ENCODE measurements around the gene DUSP15.
"Not testable (repeated sequence)": the region's sequence is repeated elsewhere in the genome, so short reads cannot be mapped to it uniquely, and the experiment has no call there.

The DUSP15 gene

GRCh38 chr20:31822421-31823330 lies 47.7 kb downstream of the DUSP15 start:
- DNase-seq (ENCODE audit: low read depth, low spot score): no peak

GRCh38 chr20:31821427-31821826 lies 48.9 kb downstream of the DUSP15 start:
- DNase-seq (ENCODE audit: low read depth, low spot score): no peak

- DNase-seq (ENCODE audit: low read depth, low spot score): no peak
Measured at GRCh38 chr20:31820228-31820627, 50.1 kb downstream of the DUSP15 start.

- DNase-seq (ENCODE audit: low read depth, low spot score): no peak
Measured at GRCh38 chr20:31819083-31819784, 51.1 kb downstream of the DUSP15 start, which contains the start of gene MYLK2. Gene MYLK2 (plus strand): TSS chr20:31819356. CDS start chr20:31819581, 225 bp downstream.

GRCh38 chr20:31818376-31818908 lies 51.9 kb downstream of the DUSP15 start:
- DNase-seq (ENCODE audit: low read depth, low spot score): no peak

GRCh38 chr20:31817461-31817860 lies 52.9 kb downstream of the DUSP15 start:
- no peak for DNase-seq (ENCODE audit: low read depth, low spot score)

- no peak for DNase-seq (ENCODE audit: low read depth, low spot score)
Measured at GRCh38 chr20:31816221-31816620, 54.1 kb downstream of the DUSP15 start.

- no peak for DNase-seq (ENCODE audit: low read depth, low spot score)
Measured at GRCh38 chr20:31815408-31816188, 54.7 kb downstream of the DUSP15 start.

- DNase-seq (ENCODE audit: low read depth, low spot score): not testable (repeated sequence)
Measured at GRCh38 chr20:31814142-31814541, 56.2 kb downstream of the DUSP15 start.

GRCh38 chr20:31813611-31814010 lies 56.7 kb downstream of the DUSP15 start:
- DNase-seq (ENCODE audit: low read depth, low spot score): no peak

GRCh38 chr20:31811796-31812728 lies 58.3 kb downstream of the DUSP15 start:
- DNase-seq (ENCODE audit: low read depth, low spot score): peak; percentile 78

- no peak for DNase-seq (ENCODE audit: low read depth, low spot score)
Measured at GRCh38 chr20:31811198-31811597, 59.1 kb downstream of the DUSP15 start.

Measured in brain pericyte (primary cell).